Gastrocnemius medialis (tissue), 4 donors: ENCODE results near the gene SLC39A11.

Experiments
- POLR2A ChIP-seq, 2 donors: fragments of 450-650 bp; IDR thresholded peaks; one replicate each; pipeline ENCODE4 v1.6.1; 2017; ENCODE audit warnings: antibody characterized with exemption in 2 of 2, mild to moderate bottlenecking in 2 of 2, moderate library complexity in 2 of 2
- TF ChIP-seq, protein P1 (sequence below), 5 experiments: fragments of 450-650 bp in 3 of 5; fragments of 200-600 bp in 2 of 5; sonication (generic) in 2 of 5; IDR thresholded peaks in 4 of 5; conservative IDR thresholded peaks in 1 of 5; 1 replicate in 4 of 5; 2 replicates in 1 of 5; pipeline ENCODE4 v1.5.1; 2016 to 2019; ENCODE audit warnings: antibody characterized with exemption in 5 of 5, mild to moderate bottlenecking in 3 of 5, moderate library complexity in 3 of 5

DNA sequence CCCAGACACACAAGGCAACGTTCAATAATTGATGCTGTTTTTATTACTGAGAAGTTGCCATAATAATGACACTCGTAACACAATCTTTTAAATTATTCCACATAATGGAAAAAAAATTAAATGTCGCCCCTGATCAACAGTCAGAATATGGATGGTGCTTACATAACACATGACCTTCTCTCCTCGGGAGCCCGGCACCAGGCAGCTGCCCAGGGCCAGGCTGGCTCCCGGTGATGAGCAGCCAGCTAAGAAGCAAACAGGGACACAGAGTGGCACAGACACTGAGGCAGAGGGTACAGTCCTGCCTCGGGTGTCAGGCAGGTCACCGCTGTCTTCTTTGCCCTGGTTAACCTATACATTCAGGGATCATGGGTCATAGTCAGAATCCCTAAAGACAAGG is 137.9 kb downstream of the SLC39A11 start:
- TF ChIP-seq, protein P1, sequence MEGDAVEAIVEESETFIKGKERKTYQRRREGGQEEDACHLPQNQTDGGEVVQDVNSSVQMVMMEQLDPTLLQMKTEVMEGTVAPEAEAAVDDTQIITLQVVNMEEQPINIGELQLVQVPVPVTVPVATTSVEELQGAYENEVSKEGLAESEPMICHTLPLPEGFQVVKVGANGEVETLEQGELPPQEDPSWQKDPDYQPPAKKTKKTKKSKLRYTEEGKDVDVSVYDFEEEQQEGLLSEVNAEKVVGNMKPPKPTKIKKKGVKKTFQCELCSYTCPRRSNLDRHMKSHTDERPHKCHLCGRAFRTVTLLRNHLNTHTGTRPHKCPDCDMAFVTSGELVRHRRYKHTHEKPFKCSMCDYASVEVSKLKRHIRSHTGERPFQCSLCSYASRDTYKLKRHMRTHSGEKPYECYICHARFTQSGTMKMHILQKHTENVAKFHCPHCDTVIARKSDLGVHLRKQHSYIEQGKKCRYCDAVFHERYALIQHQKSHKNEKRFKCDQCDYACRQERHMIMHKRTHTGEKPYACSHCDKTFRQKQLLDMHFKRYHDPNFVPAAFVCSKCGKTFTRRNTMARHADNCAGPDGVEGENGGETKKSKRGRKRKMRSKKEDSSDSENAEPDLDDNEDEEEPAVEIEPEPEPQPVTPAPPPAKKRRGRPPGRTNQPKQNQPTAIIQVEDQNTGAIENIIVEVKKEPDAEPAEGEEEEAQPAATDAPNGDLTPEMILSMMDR (IDR thresholded peaks at IDR 0.05 in 4 of 5, conservative IDR thresholded peaks at IDR 0.05 in 1 of 5), result no peak
- no peak for TF ChIP-seq POLR2A (IDR thresholded peaks at IDR 0.05)
